ENCODE results near the gene PDE11A.

PDE11A gene

DNA sequence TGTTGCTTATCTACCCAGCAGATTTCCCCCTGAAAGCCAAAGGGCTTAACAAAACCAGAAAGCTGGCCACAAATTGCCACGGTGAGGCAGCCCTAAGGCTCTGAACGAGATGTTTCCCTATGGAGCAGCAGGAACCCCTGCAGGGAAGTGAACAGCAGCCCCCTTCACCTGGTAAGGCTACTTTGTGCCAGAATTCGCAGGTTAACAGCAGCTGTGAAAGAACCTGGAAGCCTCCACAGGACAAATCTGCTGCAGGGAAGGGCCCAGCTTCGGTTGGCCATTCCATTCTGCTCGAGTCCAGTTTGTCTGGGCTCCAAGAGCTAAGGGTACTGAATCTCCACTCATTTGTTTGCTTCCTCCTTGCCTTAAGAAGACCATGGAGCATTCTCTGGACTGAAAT, 175.3 kb downstream of the PDE11A start:
- DNase-seq (ENCODE audit: low read depth): no peak
- no peak overlapping the region for H3K4me3 ChIP-seq (ENCODE audit: low read depth, low read length)
- TF ChIP-seq, protein P1, sequence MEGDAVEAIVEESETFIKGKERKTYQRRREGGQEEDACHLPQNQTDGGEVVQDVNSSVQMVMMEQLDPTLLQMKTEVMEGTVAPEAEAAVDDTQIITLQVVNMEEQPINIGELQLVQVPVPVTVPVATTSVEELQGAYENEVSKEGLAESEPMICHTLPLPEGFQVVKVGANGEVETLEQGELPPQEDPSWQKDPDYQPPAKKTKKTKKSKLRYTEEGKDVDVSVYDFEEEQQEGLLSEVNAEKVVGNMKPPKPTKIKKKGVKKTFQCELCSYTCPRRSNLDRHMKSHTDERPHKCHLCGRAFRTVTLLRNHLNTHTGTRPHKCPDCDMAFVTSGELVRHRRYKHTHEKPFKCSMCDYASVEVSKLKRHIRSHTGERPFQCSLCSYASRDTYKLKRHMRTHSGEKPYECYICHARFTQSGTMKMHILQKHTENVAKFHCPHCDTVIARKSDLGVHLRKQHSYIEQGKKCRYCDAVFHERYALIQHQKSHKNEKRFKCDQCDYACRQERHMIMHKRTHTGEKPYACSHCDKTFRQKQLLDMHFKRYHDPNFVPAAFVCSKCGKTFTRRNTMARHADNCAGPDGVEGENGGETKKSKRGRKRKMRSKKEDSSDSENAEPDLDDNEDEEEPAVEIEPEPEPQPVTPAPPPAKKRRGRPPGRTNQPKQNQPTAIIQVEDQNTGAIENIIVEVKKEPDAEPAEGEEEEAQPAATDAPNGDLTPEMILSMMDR (conservative IDR thresholded peaks at IDR 0.05; ENCODE audit: low read depth, low read length): no peak

DNA sequence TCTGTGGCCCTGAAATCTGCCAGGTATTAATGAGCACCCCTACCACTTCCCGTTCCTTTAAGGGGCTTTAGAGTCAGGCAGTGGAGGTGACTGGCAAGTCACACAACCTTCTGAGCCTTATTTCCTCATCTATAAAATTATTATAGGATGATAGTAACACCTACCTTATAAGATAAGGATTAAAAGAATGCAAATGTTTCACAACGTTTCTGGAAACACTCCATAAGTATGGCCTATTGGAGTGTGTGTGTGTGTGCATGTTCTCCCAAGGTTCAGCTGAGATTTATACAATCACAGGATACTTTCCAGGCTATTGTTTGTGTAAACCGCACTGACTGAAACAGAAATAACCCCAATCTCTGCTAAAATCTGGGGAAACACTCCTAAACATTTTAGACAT, 176.0 kb downstream of the PDE11A start:
- TF ChIP-seq, protein P1 (conservative IDR thresholded peaks at IDR 0.05; ENCODE audit: low read depth, low read length): no peak
- no peak overlapping the region for H3K4me3 ChIP-seq (ENCODE audit: low read depth, low read length)
- DNase-seq (ENCODE audit: low read depth): no peak

DNA sequence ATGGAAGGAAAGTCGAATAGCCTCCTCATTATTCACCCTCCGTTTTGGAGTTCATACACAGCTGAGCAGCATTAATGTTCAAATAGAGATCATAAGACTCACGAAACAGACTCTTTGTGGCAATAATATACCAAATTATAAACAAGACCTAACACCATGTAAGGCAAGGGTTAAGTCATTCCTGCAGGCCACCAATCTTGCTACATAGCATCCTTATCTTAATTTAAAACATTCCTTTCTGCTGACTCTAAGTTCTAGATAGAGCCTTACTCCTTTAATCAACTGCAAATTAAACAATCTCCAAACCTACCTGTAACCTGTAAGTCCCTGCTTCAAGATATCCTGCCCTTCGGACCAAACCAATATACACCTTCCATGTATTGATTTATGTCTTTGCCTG, 178.0 kb downstream of the PDE11A start:
- DNase-seq (ENCODE audit: low read depth): no peak
- no peak overlapping the region for H3K4me3 ChIP-seq (ENCODE audit: low read depth, low read length)
- TF ChIP-seq, protein P1 (conservative IDR thresholded peaks at IDR 0.05; ENCODE audit: low read depth, low read length): no peak

DNA sequence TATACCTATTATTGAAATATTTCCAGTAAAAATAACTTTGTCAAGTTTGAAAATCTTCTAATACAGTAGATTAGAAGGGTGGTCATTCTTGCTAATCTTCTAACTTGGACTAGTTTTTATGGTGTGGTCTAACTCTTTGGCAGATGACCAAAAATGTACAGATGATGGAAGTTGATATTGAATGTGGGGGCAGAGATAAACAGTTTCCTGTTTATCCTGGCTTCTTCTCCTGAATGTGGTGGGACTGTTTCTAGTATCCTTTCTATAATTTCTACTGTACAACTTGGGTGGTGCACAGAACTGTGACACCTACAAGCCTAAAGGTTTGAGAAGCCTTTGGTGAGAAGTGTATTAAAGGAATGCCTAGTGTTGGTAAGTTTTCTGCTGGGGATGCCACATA, 178.7 kb downstream of the PDE11A start:
- no peak overlapping the region for H3K4me3 ChIP-seq (ENCODE audit: low read depth, low read length)
- no peak for DNase-seq (ENCODE audit: low read depth)
- TF ChIP-seq, protein P1 (conservative IDR thresholded peaks at IDR 0.05; ENCODE audit: low read depth, low read length): no peak

DNA sequence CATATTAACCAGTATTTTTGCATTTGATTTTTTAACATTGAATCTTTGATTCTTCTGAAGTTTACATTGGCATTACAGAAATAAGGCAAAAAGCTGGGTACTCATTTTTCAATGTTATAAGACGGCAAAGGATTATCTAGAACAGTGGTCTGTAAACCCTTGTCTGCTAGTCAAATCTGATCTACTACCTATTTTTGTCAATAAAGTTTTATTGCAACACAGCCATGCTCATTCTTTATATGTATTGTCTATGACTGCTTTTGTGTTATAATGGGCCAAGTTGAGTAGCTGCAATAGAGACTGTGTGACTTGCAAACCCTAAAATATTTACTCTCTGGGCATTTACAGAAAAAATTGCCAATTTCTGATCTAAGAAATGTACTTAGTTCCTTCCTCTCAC, 181.0 kb downstream of the PDE11A start:
- TF ChIP-seq, protein P1 (conservative IDR thresholded peaks at IDR 0.05; ENCODE audit: low read depth, low read length): no peak
- no peak for DNase-seq (ENCODE audit: low read depth)
- H3K4me3 ChIP-seq (ENCODE audit: low read depth, low read length): no peak overlapping the region

DNA sequence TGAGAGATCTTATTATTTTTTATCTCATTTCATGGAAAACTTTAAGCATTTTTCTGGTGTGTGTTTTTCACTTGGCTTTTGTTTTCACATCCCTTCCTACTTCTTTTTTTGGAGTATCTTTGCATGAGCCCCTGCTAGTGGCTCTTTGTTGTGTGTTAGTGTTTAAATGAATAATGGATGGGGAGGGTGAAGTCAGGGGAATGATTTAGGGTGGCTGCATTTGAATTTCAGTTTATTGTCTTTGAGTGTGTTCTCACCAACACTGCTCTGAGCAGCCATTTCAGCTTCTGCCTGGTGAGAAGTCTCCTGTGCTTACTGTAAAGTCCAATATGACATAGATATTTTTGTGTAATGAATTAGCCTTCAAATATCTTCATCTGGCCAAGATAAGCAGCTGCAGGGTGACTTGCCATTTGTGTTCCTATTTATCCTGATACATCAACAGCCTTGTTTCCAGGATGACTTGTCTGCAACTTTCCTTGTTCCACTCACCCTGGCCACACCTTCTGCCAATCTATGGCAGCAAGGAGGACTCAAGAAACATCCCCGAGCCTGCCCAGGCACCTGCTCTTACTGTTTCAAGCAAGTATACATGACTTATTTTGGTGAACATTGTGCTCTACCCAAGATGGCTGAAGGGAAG, 182.6 kb downstream of the PDE11A start:
- no peak for DNase-seq (ENCODE audit: low read depth)
- H3K4me3 ChIP-seq (ENCODE audit: low read depth, low read length): no peak overlapping the region
- TF ChIP-seq, protein P1 (conservative IDR thresholded peaks at IDR 0.05; ENCODE audit: low read depth, low read length): no peak

DNA sequence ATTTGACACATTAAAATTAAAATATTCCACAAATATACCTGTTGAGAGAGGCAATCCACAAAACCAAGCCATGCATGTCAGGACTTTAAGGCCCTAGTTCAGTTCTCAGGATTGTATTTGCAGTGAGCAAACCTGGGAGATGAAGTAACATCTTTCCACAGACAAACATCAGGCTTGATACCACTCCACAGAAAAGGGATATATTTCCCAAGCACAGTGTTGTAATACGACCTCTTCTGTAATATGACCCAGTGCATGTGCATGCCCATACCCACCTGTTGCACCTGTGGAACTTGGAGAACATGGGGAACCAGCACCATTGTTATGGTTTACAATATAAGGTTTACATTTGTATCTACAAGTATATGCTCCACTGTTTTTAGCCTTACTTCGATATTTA, 184.0 kb downstream of the PDE11A start:
- H3K4me3 ChIP-seq (ENCODE audit: low read depth, low read length): no peak overlapping the region
- DNase-seq (ENCODE audit: low read depth): no peak
- TF ChIP-seq, protein P1 (conservative IDR thresholded peaks at IDR 0.05; ENCODE audit: low read depth, low read length): no peak

All from choroid plexus epithelial cell (primary cell).